ENCODE data around the gene TFB2M.
"Not testable (repeated sequence)": the region's sequence is repeated elsewhere in the genome, so short reads cannot be mapped to it uniquely, and the experiment has no call there.

TFB2M gene

DNA sequence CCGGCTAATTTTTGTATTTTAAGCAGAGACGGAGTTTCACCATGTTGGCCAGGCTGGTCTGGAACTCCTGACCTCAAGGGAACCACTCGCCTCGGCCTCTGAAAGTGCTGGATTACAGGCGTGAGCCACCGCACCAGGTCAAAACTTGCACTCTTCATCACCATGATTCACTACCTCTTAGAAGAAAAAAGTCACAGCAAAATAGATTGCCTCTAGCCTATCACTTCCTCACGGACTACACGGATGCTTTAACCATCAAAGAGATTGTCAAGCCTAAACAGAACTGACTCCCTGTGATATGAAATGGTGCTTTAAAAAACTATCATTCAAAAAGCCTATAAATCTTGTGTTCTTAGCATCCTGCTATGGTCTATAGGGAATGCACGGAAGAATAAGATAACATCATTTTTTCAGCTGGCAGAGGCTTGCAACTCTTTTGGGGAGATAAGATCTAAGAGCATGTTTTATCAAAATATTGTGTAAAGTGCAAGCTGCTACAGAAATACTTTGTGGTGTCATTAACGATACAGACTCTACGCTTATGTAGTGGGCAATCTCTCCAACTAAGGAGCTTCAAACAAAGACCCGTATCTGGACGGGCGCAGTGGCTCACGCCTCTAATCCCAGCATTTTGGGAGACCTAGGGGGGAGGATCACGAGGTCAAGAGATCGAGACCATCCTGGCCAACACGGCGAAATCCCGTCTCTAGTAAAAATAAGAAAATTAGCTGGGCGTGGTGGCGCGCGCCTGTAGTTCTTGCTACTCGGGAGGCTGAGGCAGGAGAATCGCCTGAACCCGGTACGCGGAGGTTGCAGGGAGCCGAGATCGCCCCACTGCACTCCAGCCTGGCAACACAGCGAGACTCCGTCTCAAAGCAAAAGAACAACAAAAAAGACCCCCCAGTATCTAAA lies 966 bp downstream of the TFB2M start:
- peak overlapping the region in 20 of 21 experiments; percentile 34 to 98 (median 93) for H3K27ac ChIP-seq
- peak overlapping the region; percentile 77 to 98 (median 92) for H3K4me3 ChIP-seq

DNA sequence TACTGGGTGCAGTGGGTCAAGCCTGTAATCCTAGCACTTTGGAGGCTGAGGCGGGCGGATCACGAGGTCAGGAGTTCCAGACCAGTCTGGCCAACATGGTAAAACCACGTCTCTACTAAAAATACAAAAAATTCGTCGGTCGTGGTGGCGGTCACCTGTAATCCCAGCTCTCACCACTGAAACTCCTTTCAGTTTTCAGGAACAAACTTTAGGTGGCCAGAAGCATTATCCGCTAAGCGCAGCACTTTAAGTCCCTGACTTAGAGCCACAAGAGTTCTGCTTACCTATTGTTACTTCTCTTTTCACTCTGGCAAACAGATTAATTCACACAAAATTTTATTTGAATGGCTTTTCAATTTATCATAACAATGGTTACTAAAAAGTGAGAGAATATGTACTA lies 5.2 kb downstream of the TFB2M start:
- not testable (repeated sequence) for H3K27ac ChIP-seq, H3K4me3 ChIP-seq

DNA sequence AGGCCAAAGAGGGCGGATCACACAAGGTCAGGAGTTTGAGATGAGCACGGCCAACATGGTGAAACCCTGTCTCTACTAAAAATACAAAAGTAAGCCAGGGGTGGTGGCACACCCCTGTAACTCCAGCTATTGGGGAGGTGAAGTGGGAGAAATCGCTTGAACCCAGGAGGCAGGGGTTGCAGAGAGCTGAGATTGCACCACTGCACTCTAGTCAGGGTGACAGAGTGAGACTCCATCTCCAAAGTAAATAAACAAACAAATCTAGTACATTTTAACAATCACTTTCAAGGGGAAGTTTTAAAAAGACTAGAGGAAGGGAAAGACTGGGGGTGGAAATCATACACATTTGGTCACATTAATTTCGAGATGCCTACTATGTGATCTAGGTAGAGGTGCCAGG lies 6.8 kb downstream of the TFB2M start:
- Histone ChIP-seq H3K4me3 (no peak overlapping the region), H3K27ac (no peak overlapping the region)

DNA sequence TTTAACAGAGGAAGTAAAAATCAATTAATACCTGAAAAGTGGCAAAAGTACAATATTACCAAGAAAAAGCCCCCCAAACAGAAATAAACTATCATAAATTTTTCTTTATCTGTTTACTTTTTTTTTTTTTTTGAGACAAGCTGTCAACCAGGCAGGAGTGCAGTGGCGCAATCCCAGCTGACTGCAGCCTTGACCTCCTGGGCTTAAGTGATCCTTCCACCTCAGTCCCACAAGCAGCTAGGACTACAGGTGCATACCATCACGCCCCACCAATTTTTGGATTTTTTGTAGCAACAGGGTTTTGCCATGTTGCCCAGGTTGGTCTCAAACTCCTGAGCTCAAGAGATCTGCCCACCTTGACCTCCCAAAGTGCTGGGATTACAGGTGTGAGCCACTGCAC lies 8.0 kb downstream of the TFB2M start:
- Histone ChIP-seq H3K4me3 (no peak overlapping the region), H3K27ac (no peak overlapping the region)

DNA sequence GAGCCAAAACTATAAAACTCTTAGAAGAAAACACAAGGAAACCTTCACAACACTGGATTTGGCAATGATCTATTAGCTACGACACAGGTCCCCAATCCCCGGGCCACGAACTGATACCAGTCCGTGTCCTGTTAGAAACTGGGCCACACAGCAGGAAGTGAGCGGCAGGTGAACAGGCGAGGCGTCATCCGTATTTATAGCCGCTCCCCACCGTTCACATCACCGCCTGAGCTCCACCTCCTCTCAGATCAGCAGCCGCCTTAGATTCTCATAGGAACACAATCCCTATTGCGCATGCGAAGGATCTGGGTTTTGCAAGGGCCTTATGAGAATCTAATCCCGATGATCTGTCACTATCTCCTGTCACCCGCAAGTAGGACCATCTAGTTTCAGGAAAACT lies 11.9 kb downstream of the TFB2M start:
- no peak overlapping the region for H3K27ac ChIP-seq
- no peak overlapping the region for H3K4me3 ChIP-seq

DNA sequence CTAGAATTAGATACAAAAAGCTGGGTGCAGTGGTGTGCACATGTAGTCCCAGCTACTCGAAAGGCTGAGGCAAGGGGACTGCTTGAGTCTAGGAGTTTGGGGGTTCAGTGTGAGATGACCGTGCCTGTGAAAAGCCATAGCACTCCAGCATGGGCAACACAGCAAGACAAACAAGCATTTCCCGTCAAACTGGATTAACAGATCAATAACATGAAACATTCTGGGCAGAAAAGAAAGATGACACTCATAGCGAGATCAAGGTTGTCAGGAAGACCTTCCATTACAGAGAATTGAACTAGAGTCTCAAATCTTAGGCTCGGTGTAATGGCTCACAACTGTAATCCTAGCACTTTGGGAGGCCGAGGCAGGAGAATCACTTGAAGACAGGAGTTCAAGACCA lies 14.0 kb downstream of the TFB2M start:
- H3K27ac ChIP-seq = no peak overlapping the region
- no peak overlapping the region for H3K4me3 ChIP-seq

DNA sequence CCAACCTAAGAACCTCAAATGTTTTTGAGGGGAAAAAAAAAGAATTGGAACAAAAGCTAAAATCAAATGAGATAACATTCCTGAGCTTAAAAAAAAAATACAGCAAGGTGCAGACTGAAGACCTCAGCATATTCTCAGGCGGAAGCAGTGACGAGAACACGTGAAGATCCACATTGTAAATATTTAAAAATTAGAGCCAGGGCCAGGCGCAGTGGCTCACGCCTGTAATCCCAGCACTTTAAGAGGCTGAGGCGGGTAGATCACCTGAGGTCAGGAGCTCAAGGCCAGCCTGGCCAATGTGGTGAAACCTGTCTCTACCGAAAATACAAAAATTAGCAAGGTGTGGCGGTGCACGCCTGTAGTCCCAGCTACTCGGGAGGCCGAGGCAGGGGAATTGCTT lies 15.7 kb downstream of the TFB2M start:
- Histone ChIP-seq H3K27ac (no peak overlapping the region), H3K4me3 (no peak overlapping the region)

DNA sequence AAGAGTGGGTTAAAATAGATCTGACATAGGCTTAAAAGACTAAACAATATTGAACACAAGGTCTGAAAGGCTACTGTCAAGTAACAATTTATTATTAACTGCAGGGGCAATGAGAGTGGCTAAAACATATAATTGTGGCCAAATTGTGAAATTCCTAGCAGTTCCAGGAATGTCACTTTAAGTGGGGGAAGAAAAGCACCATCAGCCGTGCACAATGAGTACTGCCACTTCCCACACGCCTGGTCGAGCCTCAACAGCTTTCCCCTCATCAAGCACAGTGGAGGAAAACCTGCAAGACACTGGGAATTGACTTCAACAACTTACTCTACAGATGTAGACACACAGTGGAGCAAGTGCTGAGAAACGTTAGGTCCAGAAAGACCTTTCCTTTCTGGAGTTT lies 16.4 kb downstream of the TFB2M start:
- Histone ChIP-seq H3K4me3 (no peak overlapping the region), H3K27ac (no peak overlapping the region)

DNA sequence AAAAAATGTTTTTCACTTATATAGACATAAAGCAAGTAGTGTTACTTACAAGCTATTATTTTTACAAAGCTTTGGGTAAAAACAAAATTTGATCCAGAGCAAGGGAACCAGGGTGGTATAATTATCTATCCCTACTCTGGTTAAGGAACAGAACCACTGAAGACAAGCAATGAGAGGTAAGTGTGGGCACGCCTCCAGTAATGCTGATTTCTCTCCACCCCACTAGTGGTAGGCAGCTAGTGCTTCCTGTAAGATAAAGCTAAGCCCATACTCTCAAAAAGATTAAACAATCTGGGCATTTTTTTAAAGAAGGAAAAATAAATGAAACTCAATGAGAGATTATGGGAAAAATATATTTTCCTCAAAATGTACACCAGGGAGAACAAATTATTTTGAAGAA lies 22.1 kb downstream of the TFB2M start:
- no peak overlapping the region for H3K27ac ChIP-seq
- no peak overlapping the region for H3K4me3 ChIP-seq

DNA sequence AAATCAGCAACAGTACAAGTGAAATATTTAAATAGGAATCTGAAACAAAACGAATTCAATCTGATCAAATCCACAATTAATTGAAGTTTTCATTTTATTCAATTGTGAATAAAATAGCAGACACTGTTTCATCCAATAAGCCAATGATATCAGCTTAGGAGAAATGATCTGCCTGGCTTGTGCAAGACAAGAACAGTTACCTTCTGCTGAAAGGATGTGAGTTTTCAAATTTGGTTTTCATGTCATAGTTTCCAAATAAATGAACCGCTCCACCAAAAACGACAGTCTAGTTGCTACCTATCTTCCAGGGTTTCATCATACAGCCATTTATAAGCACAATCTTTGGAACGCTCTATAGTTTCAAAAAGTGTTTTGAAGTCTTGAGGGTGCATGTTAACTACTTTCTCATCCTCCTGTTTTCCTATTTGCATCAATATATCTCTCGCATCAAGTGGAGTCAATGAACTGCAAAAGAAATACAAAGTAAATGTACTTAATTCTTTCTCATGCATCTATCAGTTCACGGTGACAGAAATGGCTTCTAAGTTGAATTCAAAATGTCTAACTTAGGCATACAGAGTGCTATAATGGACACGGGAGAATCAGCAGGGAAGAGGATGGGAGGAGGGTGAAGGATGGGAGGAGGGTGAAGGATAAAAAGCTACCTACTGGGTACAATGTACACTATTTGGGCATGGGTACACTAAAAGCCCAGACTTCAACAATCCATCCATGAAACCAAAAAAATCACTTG lies 25.1 kb downstream of the TFB2M start:
- no peak overlapping the region for H3K27ac ChIP-seq
- H3K4me3 ChIP-seq = no peak overlapping the region

DNA sequence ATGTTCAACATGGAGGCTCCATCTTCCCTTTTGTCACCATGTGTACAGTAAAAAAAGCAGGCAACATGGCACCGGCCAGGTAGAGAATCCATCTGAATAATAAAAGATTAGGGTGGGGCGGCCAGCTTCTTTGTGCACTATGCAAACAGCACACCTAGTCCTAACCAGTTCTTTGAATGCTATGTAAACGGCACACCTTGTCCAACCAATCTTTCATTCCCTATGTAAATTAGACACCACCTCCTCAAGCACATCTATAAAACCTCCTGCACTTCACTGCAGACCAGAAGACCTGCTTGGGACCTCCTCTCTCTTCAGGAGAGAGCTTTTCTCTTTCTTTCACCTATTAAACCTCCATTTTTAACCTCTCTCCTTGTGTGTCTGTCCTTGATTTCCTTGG lies 28.2 kb downstream of the TFB2M start:
- no peak overlapping the region for H3K4me3 ChIP-seq
- no peak overlapping the region for H3K27ac ChIP-seq

DNA sequence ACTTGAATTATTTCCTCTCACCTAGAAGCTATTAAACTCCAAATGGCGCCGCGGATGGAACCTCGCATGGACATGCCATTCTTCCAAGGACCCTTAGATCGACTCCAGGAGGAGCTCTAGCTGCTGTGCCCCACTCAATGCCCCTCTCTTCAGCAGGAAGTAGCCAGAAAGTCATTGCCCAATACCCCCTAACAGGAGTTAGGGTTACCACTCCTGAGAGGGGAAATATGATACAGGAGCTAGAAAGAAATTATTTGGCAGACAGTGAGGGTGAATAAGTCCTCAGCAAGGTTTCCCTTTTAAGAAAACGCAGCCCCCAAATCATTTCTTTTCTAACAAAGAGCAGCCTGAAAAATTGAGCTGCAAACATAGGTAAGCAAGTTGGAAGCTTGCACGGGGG lies 28.6 kb downstream of the TFB2M start:
- no peak overlapping the region for H3K4me3 ChIP-seq
- H3K27ac ChIP-seq = no peak overlapping the region

DNA sequence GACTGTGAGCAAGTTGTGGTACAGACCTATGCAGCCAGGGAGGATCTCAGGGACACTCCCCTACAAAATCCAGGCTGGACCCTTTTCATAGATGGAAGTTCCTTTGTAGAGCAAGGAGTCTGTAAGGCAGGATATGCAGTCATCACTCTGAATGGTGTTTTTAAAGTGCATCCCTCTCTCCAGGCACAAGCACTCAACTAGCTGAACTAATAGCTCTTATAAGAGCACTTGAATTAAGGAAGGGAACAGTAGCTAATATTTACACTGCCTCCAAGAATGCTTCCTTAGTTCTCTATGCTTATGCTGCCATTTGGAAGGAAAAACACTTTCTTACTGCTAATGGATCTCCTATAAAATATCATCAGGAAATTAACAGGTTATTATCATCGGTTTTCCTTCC lies 31.9 kb downstream of the TFB2M start:
- no peak overlapping the region for H3K27ac ChIP-seq
- H3K4me3 ChIP-seq = no peak overlapping the region

DNA sequence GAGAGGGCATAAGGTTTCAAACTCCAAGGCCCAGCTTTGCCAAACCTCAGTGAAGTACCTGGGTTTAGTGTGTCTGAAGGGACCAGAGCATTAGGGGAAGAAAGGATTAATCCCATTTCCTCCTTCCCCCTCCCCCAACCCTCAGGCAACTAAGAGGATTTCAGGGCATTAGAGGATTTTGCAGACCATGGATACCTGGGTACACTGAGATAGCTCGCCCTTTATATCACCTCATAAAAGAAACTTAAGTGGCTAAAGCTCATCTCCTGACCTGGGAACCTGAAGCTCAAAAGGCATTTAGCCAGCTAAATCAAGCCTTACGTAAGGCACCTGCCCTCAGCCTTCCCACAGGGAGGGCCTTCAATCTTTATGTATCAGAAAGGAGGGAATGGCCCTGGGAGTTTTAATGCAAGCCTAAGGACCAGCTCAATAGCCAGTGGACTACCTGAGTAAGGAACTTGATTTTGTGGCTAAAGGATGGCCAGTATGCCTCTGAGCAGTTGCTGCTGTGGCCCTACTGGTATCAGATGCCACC lies 32.6 kb downstream of the TFB2M start:
- no peak overlapping the region for H3K27ac ChIP-seq
- no peak overlapping the region for H3K4me3 ChIP-seq

DNA sequence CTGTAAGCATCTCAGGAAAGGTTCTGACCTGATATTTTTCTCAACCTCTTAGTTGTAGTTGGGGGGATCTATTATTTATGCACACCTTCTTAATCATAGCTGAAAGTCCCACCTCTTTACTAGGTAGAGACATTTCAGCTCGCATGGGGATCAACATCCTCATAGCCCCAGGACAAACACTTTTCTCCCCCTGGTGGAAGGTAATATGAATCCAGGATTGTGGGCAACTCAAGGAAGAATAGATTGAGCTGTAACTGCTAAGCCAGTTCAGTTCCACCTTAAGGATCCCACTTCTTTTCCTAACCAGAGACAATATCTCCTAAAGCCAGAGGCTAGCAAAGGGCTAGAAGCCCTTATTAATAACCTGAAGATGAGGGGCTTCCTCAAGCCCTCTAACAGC lies 33.5 kb downstream of the TFB2M start:
- H3K27ac ChIP-seq = no peak overlapping the region
- no peak overlapping the region for H3K4me3 ChIP-seq

DNA sequence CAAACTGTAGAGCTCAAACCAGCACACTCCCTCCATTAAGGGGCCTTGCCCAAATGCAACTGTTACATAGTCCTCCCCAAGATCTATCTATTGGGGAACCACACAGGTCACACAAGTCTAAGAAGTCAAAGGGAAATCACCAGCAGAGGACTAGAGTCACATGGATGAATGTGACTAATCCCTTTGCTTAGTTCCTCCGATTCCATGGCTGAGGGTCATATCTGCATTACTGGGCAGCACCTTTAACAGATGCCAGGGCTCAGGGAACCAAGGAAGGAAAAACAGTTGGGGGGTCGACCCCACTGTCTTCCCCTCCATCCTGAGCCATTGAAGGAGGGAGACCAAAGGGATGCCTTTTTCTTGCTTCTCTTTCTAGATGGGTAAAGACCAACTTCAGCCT lies 35.6 kb downstream of the TFB2M start:
- Histone ChIP-seq H3K27ac (no peak overlapping the region), H3K4me3 (no peak overlapping the region)

DNA sequence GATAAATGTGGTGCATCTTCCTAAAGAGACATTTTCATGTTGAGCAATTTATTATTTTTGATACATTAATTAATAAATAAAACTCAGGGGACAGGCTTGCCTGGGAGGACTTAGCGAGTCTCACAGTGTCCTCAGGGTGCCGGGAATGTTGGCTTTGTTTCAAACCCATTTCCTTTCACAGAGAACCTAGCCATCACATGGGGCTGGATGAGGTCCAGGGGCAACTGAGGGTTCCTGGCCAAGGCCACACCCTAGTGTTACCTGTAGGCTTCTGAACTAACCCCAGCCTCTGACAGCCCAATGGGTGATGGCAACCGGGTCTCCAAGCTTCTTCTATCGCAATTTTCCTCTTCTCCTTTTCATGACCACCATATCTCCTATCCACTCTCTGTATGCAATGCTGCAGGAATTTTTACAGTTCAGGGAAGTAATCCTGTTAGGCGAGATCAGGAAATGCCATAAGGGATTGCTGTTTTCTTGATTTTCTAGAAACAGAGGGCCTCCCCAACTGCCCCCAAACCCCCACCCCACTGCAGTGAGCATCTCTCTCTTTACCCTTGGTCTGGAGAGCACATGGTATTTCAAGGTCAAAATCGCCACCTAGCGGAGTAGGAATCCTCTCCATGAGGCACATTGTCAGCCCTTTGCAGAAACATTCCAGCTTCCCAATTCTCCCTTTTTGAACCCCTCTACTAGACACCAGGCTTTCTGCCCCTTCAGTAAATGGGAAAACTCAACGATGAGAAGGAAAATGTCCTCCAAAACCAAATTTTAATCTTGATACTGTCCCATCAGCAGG lies 36.9 kb downstream of the TFB2M start:
- Histone ChIP-seq H3K4me3 (no peak overlapping the region), H3K27ac (no peak overlapping the region)

DNA sequence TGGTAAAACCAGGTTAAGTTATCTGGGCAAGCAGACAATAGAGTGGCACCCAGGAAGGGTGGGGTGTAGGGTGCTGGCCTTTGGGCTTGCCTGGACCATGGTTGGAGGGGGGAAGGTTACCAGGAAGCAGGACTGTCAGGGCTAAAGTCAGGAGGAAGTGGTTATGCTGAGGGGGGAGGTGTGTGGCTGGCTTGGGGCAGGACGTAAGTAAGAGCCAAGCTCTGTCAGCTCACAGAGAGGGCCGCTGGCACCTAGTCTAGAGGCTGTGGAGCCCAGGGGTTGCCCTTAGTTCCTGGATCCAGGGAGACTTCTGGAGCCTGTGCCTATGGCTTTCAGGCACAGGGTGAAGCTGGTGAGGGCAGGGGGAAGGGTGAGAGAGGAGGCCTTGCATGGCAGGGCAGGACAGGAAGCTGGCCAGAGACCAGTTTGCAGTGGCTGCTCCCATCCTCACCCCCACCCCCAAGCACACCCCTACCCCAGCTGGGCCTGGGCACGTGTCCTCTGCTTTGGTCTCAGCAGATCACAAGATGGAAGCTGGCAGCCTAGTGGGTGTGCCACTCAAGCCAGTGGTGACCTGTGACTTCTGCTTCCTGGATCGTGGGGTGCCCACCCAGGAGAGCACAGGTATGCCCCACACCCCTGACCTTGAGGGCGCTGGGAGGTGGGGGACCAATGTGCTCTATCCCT lies 38.5 kb downstream of the TFB2M start:
- no peak overlapping the region for H3K27ac ChIP-seq

DNA sequence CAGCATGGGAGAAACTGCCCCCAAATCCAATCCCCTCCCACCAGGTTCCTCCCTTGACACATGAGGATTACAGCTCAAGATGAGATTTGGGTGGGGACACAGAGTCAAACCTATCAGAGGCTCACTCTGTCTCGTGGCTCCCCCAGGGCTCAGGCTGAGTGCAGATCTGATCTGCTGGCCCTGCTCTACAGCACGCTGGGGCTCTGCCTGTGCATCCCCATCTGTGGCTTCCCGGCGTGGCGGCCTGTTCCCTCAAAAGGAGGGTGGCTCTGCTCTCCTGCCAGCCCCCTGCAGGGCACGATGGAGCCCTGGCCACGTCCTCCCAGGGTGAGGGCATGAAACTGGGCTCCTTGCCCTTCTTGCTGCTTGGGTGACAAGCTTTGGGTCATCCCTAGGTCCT lies 39.1 kb downstream of the TFB2M start:
- Histone ChIP-seq H3K4me3 (no peak overlapping the region), H3K27ac (no peak overlapping the region)

More for the DNA sequence above, 38.5 kb downstream of the TFB2M start:
- H3K4me3 ChIP-seq = no peak overlapping the region

DNA sequence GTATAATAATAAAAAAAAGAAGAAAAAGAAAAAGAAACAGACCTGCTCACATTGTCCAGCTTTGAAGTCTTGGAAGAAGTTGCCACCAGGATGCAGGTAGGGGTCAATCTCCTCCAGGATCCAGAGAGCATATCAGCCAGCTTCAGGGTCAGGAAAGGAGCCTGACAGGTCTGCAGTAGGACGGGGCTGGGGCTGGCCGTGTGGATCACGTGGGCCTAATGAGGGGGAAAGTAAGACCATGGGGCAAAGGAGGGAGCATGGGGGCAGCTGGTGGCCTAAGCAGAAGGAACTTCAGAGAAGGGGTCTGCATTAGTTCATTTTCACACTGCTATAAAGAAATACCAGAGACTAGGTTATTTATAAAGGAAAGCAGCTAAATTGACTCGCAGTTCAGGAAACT lies 39.7 kb downstream of the TFB2M start:
- Histone ChIP-seq H3K4me3 (no peak overlapping the region), H3K27ac (no peak overlapping the region)
